ENCODE measurements around the gene ERVK3-1.
"Not testable (repeated sequence)": the region's sequence is repeated elsewhere in the genome, so short reads cannot be mapped to it uniquely, and the experiment has no call there.

ERVK3-1 gene

DNA sequence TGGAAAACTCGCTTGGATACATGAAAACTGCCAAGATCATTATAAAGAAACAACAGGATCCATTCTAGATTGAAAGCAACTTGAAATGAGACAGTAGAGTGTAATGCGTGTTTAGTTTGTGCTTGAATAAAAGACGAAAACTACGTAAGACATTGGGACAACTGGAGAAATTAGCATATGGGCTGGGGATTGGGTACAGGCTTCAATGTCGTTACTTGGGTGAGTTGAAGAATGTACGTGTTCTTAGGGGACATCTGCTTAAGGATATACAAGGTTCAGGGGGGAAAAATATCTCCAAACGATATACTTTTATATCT is 471 bp upstream of the ERVK3-1 start:
- DNase-seq (ENCODE audit: low read depth) = no peak

DNA sequence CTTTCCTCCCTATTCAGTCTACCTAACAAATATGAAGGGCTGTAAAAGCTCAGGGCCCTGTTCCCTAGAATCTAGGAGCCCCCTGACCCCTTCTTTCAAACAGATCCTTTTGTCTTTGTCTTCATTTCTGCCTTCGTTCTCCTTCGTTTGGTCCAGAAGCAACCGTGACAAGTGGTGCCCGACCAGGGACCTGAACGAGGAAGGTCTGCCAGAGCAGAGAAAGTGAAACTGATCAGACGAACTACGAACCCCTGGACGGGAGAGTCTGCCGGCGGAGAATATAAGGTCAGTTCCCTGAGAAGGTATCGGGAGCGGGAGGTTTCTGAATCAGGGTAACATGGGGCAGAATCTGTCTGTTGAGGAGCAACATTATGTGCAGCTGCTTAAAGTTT is 751 bp downstream of the ERVK3-1 start:
- no peak for DNase-seq (ENCODE audit: low read depth)

DNA sequence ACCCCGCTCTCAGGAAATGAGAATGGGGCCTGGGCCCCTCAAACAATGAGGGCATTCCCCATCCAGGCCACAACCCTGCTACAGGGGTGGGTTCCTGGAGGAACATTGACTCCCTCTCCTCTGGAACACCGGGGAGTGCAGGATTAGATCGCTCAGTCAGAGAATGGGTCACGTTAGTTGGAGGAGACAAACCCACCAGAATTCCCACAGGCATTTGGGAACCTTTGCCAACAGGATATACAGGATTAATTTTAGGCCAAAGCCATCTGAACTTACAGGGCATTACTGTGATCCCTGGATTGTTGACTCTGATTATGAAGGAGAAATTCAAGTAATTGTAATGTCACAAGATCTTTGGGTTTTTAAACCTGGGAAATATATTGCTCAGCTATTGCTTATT is 2.6 kb downstream of the ERVK3-1 start:
- DNase-seq (ENCODE audit: low read depth) = no peak

GRCh38 chr19:58310685-58311084 is 5.5 kb downstream of the ERVK3-1 start:
- not testable (repeated sequence) for DNase-seq (ENCODE audit: low read depth)

GRCh38 chr19:58311345-58311865 is 6.2 kb downstream of the ERVK3-1 start:
- no peak for DNase-seq (ENCODE audit: low read depth)

DNA sequence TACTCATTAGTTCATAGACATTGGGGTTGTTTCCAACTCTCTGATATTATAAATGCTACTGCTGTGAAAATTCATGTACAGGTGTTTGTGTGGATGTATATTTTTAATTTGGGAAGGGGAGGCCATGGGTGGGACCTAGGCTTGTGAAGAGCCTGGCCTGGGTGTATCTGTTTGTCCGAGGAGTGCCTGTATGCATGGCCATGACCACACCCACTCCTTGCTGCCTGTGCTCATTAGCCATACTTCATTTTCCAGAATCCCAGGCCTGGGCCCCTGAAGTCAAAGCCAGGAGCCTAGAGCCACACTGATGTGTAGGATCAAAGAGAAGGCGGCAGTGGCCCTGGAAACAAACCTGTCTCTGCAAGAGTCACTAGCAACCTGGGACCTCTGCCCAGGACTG is 10.4 kb downstream of the ERVK3-1 start:
- DNase-seq (ENCODE audit: low read depth) = no peak

DNA sequence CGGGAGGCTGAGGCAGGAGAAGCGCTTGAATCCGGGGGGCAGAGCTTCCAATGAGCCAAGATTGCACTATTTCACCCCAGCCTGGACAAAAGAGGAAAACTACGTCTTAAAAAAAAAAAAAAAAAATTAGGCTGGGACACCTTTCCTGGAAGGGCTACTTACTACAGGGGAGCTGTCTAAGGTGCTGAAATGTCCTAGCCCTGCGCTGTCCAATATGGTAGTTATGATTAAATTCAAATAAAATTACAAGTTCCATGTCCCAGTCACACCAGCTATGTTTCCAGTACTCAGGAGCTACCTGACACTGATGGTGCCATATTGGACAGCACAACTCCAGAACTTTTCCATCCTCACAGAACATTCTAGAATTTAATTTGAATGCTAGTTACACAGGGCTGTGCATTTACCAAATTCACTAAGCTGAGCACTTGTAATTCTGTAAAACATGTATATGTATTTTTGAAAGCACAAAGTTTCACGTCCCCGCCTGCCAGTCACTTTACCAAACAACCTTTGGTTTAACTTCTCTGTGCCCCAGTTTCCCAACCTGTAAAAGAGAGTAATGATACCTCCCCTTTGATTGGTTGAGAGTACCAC is 12.4 kb downstream of the ERVK3-1 start:
- DNase-seq (ENCODE audit: low read depth) = no peak

GRCh38 chr19:58318297-58318696 is 13.1 kb downstream of the ERVK3-1 start:
- DNase-seq (ENCODE audit: low read depth) = no peak

- no peak for DNase-seq (ENCODE audit: low read depth)
These were observed 14.1 kb downstream of the ERVK3-1 start for GRCh38 chr19:58319241-58319640.

DNA sequence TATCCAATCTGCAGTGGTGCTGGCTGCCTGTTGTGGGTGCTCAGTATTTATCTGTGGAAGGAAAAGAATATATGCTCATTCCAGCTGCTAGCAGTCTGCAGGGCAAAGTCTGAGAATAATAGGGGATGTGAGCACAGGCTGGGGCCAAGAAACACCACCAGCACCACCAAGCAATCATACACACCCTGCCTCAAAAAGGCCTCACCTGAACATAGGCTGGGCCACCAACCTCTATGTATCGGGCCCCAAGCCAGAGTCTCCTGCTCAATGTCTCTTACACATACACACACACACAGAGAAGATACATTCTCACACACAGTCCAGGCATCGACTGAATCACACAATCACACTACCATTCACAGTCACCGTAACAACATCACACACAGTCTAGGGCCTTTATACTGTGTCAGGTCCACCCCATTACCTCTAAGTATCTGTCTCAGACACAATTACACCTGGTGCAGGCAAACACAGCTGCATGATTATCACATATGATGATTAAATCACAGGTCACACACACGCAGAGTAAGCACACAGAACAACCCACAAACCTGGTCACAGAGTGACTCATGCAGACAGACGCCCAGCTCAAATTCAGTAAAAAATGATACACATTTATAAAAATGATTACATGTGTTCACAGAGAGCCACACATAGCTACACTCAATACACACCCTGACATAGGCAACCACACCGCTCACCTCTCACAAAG is 20.3 kb downstream of the ERVK3-1 start:
- no peak for DNase-seq (ENCODE audit: low read depth)

DNA sequence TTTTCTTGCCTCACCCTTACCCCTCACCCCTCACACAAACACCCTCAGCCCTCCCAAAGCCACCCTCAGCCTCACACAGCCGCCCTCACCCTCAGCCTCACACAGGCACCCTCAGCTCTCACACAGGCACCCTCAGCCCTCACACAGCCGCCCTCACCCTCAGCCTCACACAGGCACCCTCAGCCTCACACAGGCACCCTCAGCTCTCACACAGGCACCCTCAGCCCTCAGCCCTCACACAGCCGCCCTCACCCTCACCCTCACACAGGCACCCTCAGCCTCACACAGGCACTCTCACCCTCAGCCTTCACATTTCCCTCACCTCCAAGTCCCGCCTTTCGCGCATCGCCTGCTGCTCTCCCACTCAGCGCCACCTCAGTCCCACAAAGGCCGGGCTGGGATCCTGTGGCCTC is 21.3 kb downstream of the ERVK3-1 start:
- DNase-seq (ENCODE audit: low read depth) = no peak

- peak; percentile 82 for DNase-seq (ENCODE audit: low read depth)
These were observed 21.9 kb downstream of the ERVK3-1 start, which contains the start of gene ZSCAN22 for GRCh38 chr19:58326914-58327726. Gene ZSCAN22, plus strand, starts transcription at chr19:58326994. Its CDS starts 7,809 bp downstream, at chr19:58334803.

- DNase-seq (ENCODE audit: low read depth) = no peak
These were observed 23.8 kb downstream of the ERVK3-1 start for GRCh38 chr19:58328999-58329398.

- no peak for DNase-seq (ENCODE audit: low read depth)
These were observed 25.3 kb downstream of the ERVK3-1 start for GRCh38 chr19:58330458-58330857.

GRCh38 chr19:58332697-58333096 is 27.5 kb downstream of the ERVK3-1 start:
- DNase-seq (ENCODE audit: low read depth) = no peak

DNA sequence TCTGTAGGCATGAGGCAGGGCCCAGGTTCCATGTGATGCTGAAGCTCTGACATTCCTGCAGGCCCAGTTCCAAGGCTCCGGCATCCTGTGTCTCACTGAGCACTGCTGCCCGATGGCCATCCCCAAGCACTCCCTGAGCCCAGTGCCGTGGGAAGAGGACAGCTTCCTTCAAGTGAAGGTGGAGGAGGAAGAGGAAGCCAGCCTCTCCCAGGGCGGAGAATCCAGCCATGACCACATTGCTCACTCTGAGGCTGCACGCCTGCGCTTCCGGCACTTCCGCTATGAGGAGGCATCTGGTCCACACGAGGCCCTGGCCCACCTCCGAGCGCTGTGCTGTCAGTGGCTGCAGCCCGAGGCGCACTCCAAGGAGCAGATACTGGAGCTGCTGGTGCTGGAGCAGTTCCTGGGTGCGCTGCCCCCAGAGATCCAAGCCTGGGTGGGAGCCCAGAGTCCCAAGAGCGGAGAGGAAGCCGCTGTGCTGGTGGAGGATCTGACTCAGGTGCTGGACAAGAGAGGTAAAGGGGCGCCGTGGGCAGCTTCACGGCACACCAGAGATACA is 29.6 kb downstream of the ERVK3-1 start:
- no peak for DNase-seq (ENCODE audit: low read depth)

DNA sequence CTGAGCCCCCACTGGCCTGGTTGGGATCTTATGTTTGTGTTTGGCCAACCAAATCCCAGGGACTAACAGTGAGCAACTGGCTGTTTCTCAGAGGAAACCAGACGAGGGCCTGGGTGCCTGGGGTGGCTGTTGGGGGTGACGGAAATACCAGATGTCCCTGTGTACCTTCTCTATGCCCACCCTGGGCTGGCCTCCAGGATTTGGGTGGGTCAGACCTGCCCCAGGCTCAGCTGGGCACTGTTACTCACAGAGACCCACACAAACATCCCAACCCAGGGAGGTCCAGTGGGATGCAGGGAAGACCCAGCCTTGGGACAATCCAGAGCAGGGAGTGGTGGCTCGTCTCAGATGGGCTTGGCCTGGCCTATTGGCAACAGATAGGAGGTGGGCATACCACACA is 30.5 kb downstream of the ERVK3-1 start:
- DNase-seq (ENCODE audit: low read depth) = no peak

- DNase-seq (ENCODE audit: low read depth) = no peak
These were observed 31.0 kb downstream of the ERVK3-1 start for GRCh38 chr19:58336216-58336615.

- DNase-seq (ENCODE audit: low read depth) = no peak
These were observed 31.6 kb downstream of the ERVK3-1 start for GRCh38 chr19:58336820-58337219.

GRCh38 chr19:58338336-58338735 is 33.2 kb downstream of the ERVK3-1 start:
- no peak for DNase-seq (ENCODE audit: low read depth)

DNA sequence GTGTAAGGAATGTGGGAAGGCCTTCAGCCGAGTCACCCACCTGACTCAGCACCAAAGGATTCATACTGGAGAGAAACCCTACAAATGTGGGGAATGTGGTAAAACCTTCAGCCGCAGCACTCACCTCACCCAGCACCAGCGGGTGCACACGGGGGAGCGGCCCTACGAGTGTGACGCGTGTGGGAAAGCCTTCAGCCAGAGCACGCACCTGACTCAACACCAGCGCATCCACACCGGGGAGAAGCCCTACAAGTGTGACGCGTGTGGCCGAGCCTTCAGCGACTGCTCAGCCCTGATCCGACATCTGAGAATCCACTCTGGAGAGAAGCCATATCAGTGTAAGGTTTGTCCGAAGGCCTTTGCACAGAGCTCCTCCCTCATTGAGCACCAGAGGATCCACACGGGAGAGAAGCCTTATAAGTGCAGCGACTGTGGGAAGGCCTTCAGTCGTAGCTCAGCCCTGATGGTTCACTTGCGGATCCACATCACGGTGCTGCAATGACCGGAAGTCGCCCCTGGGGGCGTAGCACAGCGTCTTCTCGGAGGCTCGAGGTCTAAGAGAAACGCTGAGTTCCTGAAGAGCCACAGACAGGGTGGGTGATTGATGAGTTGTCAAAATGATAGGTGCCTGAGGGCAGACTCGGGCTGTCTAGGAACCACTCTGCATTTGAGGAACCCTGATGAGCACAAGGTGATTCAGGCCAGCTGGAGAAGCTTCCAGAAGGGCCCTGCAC is 33.8 kb downstream of the ERVK3-1 start:
- DNase-seq (ENCODE audit: low read depth) = no peak

DNA sequence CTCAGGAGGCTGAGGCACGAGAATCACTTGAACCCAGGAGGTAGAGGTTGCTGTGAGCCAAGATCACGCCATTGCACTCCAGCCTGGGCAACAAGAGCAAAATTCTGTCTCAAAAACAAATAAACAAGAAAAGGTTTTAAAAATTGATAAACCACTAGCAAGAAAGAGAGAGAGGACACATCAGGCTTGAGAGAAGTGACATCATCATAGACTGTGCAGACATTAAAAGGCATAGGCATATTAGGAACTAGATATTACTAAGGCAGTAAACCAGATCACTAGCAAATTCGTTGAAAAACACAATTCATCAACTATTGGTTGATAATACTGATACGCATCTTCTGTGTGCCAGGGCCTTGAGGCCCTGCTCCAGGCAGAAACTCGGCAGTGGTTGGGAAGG is 40.4 kb downstream of the ERVK3-1 start:
- no peak for DNase-seq (ENCODE audit: low read depth)
